Stimulated activated CD4-positive, alpha-beta T cell treated with anti-CD3 and anti-CD28 coated beads, Interleukin-4, amount 100 ng/mL, for 4 hours (primary cell): ENCODE data around the gene GAS2L1.

Experiments used
- DNase-seq, 2 experiments: peaks; one replicate each; pipeline ENCODE4 v3.0.0-alpha.2; 2020

The GAS2L1 gene

GRCh38 chr22:29310065-29310862, 3.8 kb downstream of the GAS2L1 start:
- no peak for DNase-seq

GRCh38 chr22:29310863-29311339, 4.5 kb downstream of the GAS2L1 start:
- DNase-seq: peak; percentile 49 to 69

DNA sequence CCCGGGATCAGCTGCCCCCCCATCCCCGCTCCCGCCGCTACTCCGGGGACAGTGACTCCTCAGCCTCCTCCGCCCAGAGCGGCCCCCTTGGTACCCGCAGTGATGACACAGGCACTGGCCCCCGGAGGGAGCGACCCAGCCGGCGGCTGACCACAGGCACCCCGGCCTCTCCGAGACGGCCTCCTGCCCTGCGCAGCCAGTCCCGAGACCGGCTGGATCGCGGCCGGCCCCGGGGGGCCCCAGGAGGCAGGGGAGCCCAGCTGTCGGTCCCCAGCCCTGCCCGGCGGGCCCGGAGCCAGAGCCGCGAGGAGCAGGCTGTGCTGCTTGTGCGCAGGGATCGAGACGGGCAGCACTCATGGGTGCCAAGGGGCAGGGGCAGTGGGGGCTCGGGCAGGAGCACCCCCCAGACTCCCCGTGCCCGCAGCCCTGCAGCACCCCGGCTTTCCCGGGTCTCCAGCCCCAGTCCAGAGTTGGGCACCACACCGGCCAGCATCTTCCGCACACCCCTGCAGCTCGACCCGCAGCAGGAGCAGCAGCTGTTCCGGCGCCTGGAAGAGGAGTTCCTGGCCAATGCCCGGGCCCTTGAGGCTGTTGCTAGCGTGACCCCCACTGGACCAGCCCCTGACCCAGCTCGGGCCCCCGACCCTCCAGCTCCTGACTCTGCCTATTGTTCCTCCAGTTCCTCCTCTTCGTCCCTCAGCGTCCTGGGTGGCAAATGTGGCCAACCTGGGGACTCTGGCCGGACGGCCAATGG, 5.2 kb downstream of the GAS2L1 start:
- DNase-seq: no peak

DNA sequence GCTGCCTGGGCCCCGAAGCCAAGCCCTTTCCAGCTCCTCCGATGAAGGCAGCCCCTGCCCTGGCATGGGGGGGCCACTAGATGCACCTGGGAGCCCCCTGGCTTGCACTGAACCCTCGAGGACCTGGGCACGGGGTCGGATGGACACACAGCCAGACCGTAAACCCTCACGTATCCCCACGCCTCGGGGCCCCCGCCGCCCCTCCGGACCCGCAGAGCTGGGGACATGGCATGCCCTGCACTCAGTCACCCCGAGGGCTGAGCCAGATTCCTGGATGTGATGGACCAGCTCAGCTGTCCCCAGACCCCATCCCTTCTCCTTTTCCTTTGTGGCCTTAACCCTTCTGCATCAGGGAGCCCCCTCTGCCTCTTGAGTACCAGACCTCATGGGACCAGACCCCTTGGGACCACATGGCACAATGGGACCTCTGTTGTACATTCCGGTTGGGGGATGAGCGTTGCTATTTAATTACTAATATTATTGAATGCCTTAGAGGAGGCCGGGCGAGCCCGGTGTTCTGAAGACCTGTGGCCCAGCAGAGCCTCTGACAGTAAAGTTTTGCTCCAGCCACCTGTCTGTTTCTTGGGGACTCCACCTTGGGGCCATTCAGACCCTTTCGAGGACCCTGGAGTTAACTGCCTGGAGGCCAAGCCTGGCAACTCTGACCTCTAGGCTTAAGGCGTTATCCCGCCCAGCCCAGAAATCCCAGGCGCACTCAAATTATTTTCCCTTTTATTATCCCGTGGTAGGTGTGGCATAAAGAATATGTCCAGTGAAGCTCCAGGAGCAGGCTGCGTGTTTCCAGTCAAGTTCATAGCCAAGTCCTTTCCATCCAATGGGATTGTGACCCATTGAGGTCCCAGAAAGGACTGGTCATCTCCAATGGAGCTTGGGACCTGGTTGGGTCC, 6.0 kb downstream of the GAS2L1 start:
- DNase-seq: no peak

DNA sequence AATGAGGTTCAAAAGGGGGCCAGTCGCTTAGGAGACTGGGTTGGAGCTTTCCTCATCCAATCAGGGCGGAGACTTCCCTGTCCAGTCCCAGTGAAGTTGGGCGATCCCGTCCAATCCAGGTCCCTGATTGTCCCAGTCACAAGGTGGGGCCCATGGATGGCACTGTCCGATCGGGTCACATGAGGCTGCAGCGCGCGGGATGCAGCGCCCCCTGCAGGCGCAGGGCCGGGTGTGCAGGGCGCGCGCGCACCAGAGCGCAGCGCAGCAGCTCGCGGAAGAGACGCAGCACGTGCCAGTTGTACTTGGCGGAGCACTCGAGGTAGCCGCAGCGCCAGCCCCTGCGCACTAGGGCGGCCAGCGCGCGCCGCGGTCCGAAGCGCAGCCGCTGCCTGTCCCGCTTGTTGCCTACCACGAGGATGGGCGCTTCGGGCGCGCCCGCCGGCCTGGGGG, 6.7 kb downstream of the GAS2L1 start:
- DNase-seq: no peak

DNA sequence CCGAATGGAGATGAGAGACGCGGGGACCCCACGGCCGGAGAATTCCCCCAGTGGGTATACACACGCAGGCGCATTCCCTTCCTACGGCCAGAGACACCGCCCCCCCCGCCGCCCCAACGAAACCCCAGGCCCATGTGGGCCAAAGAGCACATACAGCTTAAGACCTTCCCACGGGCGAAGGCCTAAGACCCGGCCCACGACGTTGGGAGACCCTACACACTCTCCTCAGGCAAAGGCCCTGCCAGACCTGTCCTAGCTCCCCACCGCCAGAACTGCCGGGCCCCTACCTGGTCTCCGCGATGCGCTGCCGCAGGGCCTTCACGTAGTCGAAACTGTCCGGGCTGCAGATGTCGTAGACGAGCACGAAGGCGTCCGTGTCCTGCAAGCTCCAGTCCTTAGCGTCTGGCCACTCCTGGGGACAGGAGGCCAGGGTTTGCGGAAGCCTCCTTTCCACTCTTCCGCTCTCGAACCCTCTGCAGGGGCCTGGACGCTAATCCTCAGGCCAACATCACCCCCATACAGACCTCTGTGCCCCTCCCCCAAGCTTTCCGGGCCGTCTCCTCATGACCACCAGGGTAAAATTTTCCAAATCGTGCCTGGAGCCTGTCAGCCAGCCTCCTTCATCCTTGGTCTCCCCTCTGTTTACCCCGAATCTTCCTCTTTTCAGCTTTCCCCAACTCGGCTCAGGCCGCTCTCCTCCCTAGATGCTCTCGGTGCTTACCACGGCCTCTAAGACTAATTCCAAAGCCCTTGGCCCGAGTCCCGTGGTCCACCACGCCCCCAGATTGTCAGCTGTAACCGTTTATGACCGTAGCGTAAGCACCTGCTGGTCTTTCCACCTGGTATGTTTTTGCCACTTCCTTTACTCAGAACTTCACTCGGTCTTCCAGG, 7.4 kb downstream of the GAS2L1 start:
- no peak for DNase-seq

GRCh38 chr22:29314537-29315285, 8.3 kb downstream of the GAS2L1 start:
- DNase-seq: no peak

DNA sequence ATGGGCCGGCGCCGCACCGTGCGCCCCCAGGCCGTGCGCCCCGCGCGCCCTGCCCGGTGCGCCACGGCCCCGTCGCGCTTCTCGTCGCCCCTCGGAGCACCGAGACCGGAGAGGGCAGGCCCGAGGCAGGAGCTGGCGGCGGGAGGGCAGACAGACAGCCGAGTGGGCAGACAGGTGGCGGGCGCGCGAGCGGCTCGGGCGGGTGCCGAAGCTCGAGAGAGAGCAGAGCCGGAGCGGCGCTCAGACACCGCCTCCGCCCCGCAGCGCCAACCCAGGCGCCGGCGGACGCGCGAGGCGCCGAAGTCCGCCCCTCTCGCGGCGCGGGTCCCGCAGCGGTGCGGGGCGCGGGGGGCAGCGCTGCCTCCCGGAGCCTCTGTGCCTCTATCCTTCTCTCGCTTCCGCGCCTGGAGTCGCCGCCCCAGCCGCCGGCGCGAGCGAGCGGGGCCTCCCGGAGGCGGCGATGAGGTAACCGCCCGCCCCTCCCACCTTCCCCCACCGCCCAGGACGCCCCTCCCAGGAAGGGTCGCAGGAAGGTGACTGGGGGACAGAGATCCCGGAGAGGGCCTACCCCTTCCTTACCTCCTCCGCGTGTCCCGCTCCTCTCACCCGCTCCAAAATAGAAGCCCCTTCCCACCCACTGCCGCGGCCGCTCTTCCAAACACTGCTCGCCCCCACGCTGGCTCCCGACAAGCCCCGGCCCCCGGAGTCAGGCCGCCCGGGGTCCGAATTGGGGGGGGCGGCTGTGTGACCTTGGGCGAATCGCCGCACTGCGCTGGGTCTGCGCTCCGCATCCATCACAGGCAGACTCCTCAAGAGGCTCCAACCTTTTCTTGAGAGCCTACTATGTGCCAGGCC, 9.1 kb downstream of the GAS2L1 start, which contains the start of gene RASL10A:
TSS of gene RASL10A (minus strand) at position 412 of the 855 bp plus-strand sequence. CDS start 451 bp downstream, outside the sequence.
- no peak for DNase-seq

GRCh38 chr22:29316141-29316828, 9.8 kb downstream of the GAS2L1 start:
- no peak for DNase-seq

- no peak for DNase-seq
Observed at GRCh38 chr22:29317827-29318454, 11.5 kb downstream of the GAS2L1 start.

- DNase-seq: no peak
Observed at GRCh38 chr22:29319072-29319471, 12.6 kb downstream of the GAS2L1 start.

DNA sequence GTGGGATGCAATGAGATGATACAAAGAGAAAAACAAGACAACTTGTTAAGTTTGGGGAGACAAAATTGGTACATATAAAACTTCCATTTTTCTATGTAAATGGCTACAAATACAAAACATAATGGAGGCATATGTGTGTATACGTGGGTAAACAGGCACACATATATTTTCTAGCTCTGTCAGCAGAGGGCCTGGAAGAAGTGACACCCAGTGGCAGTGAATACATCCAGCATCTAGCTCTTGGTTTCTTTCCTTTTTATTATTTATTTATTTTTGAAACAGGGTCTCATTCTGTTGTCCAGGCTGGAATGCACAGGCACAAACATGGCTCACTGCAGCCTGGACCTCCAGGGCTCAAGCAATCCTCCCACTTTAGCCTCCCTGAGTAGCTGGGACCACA, 14.1 kb downstream of the GAS2L1 start:
- DNase-seq: no peak

GRCh38 chr22:29323641-29324040, 17.2 kb downstream of the GAS2L1 start:
- no peak for DNase-seq

DNA sequence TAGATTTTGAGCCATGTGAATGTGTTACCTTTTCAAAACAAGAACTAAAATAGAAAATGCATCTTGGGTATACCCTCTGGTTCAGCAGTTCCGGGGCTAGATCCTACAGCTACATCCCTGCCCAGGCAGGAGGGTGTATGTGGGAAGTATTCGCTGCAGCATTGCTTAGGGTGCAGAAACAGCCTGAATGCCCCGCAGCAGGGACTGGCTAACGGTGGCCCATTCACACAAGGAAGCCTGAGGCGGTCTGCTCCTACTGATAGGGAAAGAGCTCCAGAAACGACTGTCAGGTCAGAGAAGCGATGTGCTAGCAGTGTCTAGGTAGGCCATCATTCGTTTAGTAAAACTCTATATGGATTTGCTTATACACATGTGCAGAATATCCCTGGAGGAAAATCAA, 18.9 kb downstream of the GAS2L1 start:
- DNase-seq: no peak

- DNase-seq: no peak
Observed at GRCh38 chr22:29325785-29326315, 19.4 kb downstream of the GAS2L1 start.

- DNase-seq: no peak
Observed at GRCh38 chr22:29326481-29326880, 20.0 kb downstream of the GAS2L1 start.

GRCh38 chr22:29327089-29327764, 20.8 kb downstream of the GAS2L1 start:
- no peak for DNase-seq

GRCh38 chr22:29328055-29328454, 21.6 kb downstream of the GAS2L1 start:
- DNase-seq: no peak
